GM18870 (cell line): ENCODE data around the gene ADRM1.
A peak's percentile ranks its signal among the peaks of the same experiment; 100 is the strongest.

Experiments used
- ATAC-seq: cut with Tn5 transposase; IDR thresholded peaks from one replicate; pipeline ENCODE4 v1.9.1; 2021; ENCODE audit warnings: moderate library complexity; ENCODE audit not compliant: unreplicated experiment

Gene ADRM1

GRCh38 chr20:62336775-62337557 lies 34.2 kb downstream of the ADRM1 start:
- no peak for ATAC-seq

GRCh38 chr20:62337558-62338293 lies 34.9 kb downstream of the ADRM1 start:
- no peak for ATAC-seq

GRCh38 chr20:62338294-62338620 lies 35.5 kb downstream of the ADRM1 start:
- ATAC-seq, result no peak

GRCh38 chr20:62339647-62340062 lies 36.9 kb downstream of the ADRM1 start:
- ATAC-seq, result peak; percentile 65

- no peak for ATAC-seq
Measured at GRCh38 chr20:62342910-62343309, 40.1 kb downstream of the ADRM1 start.

GRCh38 chr20:62344092-62344491 lies 41.3 kb downstream of the ADRM1 start:
- no peak for ATAC-seq

GRCh38 chr20:62344782-62345181 lies 42.0 kb downstream of the ADRM1 start:
- no peak for ATAC-seq

GRCh38 chr20:62345681-62346370 lies 43.0 kb downstream of the ADRM1 start:
- no peak for ATAC-seq

- ATAC-seq, result no peak
Measured at GRCh38 chr20:62346398-62347150, 43.8 kb downstream of the ADRM1 start.

GRCh38 chr20:62347151-62347404 lies 44.3 kb downstream of the ADRM1 start:
- no peak for ATAC-seq

- ATAC-seq, result no peak
Measured at GRCh38 chr20:62347445-62347844, 44.6 kb downstream of the ADRM1 start.

- no peak for ATAC-seq
Measured at GRCh38 chr20:62348604-62349003, 45.8 kb downstream of the ADRM1 start.

- no peak for ATAC-seq
Measured at GRCh38 chr20:62349556-62350097, 46.8 kb downstream of the ADRM1 start.

- ATAC-seq, result no peak
Measured at GRCh38 chr20:62350098-62350628, 47.4 kb downstream of the ADRM1 start.

- ATAC-seq, result no peak
Measured at GRCh38 chr20:62350629-62351422, 48.0 kb downstream of the ADRM1 start.

- ATAC-seq, result no peak
Measured at GRCh38 chr20:62351469-62352401, 48.9 kb downstream of the ADRM1 start.

GRCh38 chr20:62352402-62353288 lies 49.8 kb downstream of the ADRM1 start:
- ATAC-seq, result no peak
